Panc1 (cell line): ENCODE measurements around the gene ETF1.

Experiments used
- CTCF ChIP-seq: fragments of 450-650 bp; IDR thresholded peaks from 2 replicates; pipeline ENCODE4 v1.5.1; 2017; ENCODE audit warnings: mild to moderate bottlenecking
- POLR2AphosphoS5 ChIP-seq: IDR thresholded peaks from 2 replicates; pipeline ENCODE4 v1.6.1; 2012; ENCODE audit warnings: mild to moderate bottlenecking, low read depth, low read length, moderate library complexity
- REST ChIP-seq, 2 experiments: IDR thresholded peaks; 2 replicates each; pipeline ENCODE4 v1.6.1; 2011 to 2012; ENCODE audit warnings: low read depth in 2 of 2, control low read depth in 1 of 2, low read length in 1 of 2, mild to moderate bottlenecking in 1 of 2, moderate library complexity in 1 of 2; ENCODE audit not compliant: insufficient read depth in 1 of 2
- TCF7L2 ChIP-seq: IDR thresholded peaks from 2 replicates; pipeline ENCODE4 v1.6.1; 2011; ENCODE audit warnings: mild to moderate bottlenecking, low read depth, low read length, inconsistent platforms

- TF ChIP-seq CTCF (no peak), POLR2AphosphoS5 (no peak), REST (IDR thresholded peaks at IDR 0.05; ENCODE audit: insufficient read depth in 1 of 2, low read depth in 2 of 2, low read length in 1 of 2) (no peak), TCF7L2 (no peak)
Measured at GRCh38 chr5:138577452-138577851, 34.4 kb upstream of the ETF1 start.
